Fibroblast of lung (primary cell): ENCODE results near the gene FAM25A. TPM values are rescaled to one million over a fixed set of nuclear protein-coding genes. Genes with fewer than 3 reads are reported as not detected.
"Not testable (repeated sequence)": the region's sequence is repeated elsewhere in the genome, so short reads cannot be mapped to it uniquely, and the experiment has no call there.

Source experiments
- DNase-seq, 2 donors: peaks; one replicate each; pipeline versions ENCODE4 v3.0.0 to v3.0.0-alpha.2; 2010; ENCODE audit warnings: low read depth in 2 of 2
- H2AFZ ChIP-seq: 2 replicates; pipeline ENCODE4 v1.5.1; 2012; ENCODE audit warnings: low read length, control low read depth, inconsistent platforms
- H3K27ac ChIP-seq: 2 replicates; pipeline ENCODE4 v1.5.1; 2011; ENCODE audit warnings: low read length, control low read depth; ENCODE audit not compliant: insufficient read depth
- H3K27me3 ChIP-seq: 2 replicates; pipeline ENCODE4 v1.5.1; 2011; ENCODE audit warnings: mild to moderate bottlenecking, low read length; ENCODE audit not compliant: control insufficient read depth, insufficient read depth
- H3K36me3 ChIP-seq: 2 replicates; pipeline ENCODE4 v1.5.1; 2011; ENCODE audit warnings: low read length; ENCODE audit not compliant: control insufficient read depth, insufficient read depth
- H3K4me1 ChIP-seq: 2 replicates; pipeline ENCODE4 v1.5.1; 2011; ENCODE audit warnings: low read length; ENCODE audit not compliant: control insufficient read depth, insufficient read depth; ENCODE audit errors: extremely low read depth
- H3K4me2 ChIP-seq: 2 replicates; pipeline ENCODE4 v1.5.1; 2011; ENCODE audit warnings: low read length, control low read depth; ENCODE audit not compliant: insufficient read depth; ENCODE audit errors: extremely low read depth
- H3K4me3 ChIP-seq, 4 experiments: fragments of 200-600 bp in 1 of 4; sonication (generic) in 1 of 4; replicated peaks in 1 of 4; 2 replicates each; pipeline ENCODE4 v1.5.1; 2011 to 2016; ENCODE audit warnings: low read length in 4 of 4, low read depth in 3 of 4, mild to moderate bottlenecking in 3 of 4, control low read depth in 2 of 4, inconsistent platforms in 1 of 4, mixed read lengths in 1 of 4; ENCODE audit not compliant: insufficient read depth in 1 of 4; ENCODE audit errors: control extremely low read depth in 1 of 4
- H3K79me2 ChIP-seq: 2 replicates; pipeline ENCODE4 v1.5.1; 2012; ENCODE audit warnings: mild to moderate bottlenecking, low read length, inconsistent platforms; ENCODE audit not compliant: control insufficient read depth, insufficient read depth
- H3K9ac ChIP-seq: 2 replicates; pipeline ENCODE4 v1.5.1; 2011; ENCODE audit warnings: mild to moderate bottlenecking, low read length, control low read depth; ENCODE audit not compliant: insufficient read depth
- H3K9me3 ChIP-seq: 2 replicates; pipeline ENCODE4 v1.5.1; 2012; ENCODE audit warnings: low read depth, low read length; ENCODE audit not compliant: control insufficient read depth, insufficient read depth
- H4K20me1 ChIP-seq: 2 replicates; pipeline ENCODE4 v1.5.1; 2011; ENCODE audit warnings: low read length; ENCODE audit not compliant: control insufficient read depth, insufficient read depth; ENCODE audit errors: extremely low read depth
- EZH2 ChIP-seq: IDR thresholded peaks from 2 replicates; pipeline ENCODE4 v1.5.1; 2012; ENCODE audit warnings: low read length, control low read depth, mild to moderate bottlenecking; ENCODE audit errors: missing control alignments
- polyA plus RNA-seq, 2 donors: library from polyadenylated mRNA; depleted of rRNA in 1 of 2; stranded (reverse) in 1 of 2; unstranded in 1 of 2; fragments of >200 nt; gene quantifications; 2 replicates each; pipeline ENCODE4 v1.2.1, GENCODE V29; 2011 to 2012; ENCODE audit warnings: missing spikeins in 1 of 2
- total RNA-seq: library from RNA; depleted of rRNA; stranded (reverse); fragments of >200 nt; gene quantifications from 2 replicates; pipeline ENCODE4 v1.2.1, GENCODE V29; 2014
- TF ChIP-seq, protein P1 (sequence below), 2 donors: IDR thresholded peaks in 1 of 2; conservative IDR thresholded peaks in 1 of 2; 1 replicate in 1 of 2; 2 replicates in 1 of 2; pipeline ENCODE4 v1.5.1; 2011 to 2012; ENCODE audit warnings: low read length in 2 of 2, control low read depth in 1 of 2, inconsistent platforms in 1 of 2, low read depth in 1 of 2, mild to moderate bottlenecking in 1 of 2

Gene FAM25A
- total and polyA plus RNA-seq, 2 donors (not counting 1 experiment from before 2014, with no cell fraction given) = not detected

- H3K4me2 ChIP-seq = no peak overlapping the region
- no peak for TF ChIP-seq EZH2
- TF ChIP-seq, protein P1, sequence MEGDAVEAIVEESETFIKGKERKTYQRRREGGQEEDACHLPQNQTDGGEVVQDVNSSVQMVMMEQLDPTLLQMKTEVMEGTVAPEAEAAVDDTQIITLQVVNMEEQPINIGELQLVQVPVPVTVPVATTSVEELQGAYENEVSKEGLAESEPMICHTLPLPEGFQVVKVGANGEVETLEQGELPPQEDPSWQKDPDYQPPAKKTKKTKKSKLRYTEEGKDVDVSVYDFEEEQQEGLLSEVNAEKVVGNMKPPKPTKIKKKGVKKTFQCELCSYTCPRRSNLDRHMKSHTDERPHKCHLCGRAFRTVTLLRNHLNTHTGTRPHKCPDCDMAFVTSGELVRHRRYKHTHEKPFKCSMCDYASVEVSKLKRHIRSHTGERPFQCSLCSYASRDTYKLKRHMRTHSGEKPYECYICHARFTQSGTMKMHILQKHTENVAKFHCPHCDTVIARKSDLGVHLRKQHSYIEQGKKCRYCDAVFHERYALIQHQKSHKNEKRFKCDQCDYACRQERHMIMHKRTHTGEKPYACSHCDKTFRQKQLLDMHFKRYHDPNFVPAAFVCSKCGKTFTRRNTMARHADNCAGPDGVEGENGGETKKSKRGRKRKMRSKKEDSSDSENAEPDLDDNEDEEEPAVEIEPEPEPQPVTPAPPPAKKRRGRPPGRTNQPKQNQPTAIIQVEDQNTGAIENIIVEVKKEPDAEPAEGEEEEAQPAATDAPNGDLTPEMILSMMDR (conservative IDR thresholded peaks at IDR 0.05 in 1 of 2, IDR thresholded peaks at IDR 0.05 in 1 of 2; ENCODE audit: low read depth in 1 of 2, low read length in 2 of 2) = no peak
- no peaks in the 10 kb centered on the region for H3K9me3 ChIP-seq
- H3K9ac ChIP-seq = no peak overlapping the region
- no peaks in the 10 kb centered on the region for H4K20me1 ChIP-seq
- no peak overlapping the region for H3K4me3 ChIP-seq
- no peaks in the 10 kb centered on the region for H3K27me3 ChIP-seq
- H3K4me1 ChIP-seq = no peaks in the 10 kb centered on the region
- H2AFZ ChIP-seq = no peak overlapping the region
- no peaks in the 10 kb centered on the region for H3K36me3 ChIP-seq
- H3K27ac ChIP-seq = no peak overlapping the region
- peak; percentile 9 to 63 for DNase-seq
- H3K79me2 ChIP-seq = no peaks in the 10 kb centered on the region
Measured at GRCh38 chr10:87000491-87000890, 19.6 kb upstream of the FAM25A start.

DNA sequence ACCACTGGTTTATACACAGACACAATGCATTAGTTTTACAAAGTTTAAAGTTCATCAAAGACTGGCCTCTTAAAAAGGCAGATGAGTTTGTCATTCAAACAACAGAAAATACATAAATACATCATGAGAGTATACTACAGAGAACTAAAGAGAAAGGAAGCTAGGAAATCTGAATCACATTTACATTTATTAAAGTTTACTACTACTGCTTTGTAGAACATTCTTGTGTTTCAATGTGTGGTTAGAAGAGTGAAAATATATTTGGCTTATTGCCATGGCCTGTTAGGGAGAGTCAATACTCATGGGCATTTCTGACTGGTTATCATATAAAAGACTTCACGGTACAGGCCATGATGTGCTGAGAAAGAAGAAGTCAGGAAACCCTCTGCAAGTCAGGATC lies 13.0 kb upstream of the FAM25A start:
- not testable (repeated sequence) for H3K36me3 ChIP-seq, H4K20me1 ChIP-seq, H3K27me3 ChIP-seq, H3K9ac ChIP-seq, H2AFZ ChIP-seq, H3K4me2 ChIP-seq, H3K27ac ChIP-seq, H3K79me2 ChIP-seq, H3K4me1 ChIP-seq, H3K9me3 ChIP-seq, H3K4me3 ChIP-seq
- peak; percentile 28 to 31 for DNase-seq

DNA sequence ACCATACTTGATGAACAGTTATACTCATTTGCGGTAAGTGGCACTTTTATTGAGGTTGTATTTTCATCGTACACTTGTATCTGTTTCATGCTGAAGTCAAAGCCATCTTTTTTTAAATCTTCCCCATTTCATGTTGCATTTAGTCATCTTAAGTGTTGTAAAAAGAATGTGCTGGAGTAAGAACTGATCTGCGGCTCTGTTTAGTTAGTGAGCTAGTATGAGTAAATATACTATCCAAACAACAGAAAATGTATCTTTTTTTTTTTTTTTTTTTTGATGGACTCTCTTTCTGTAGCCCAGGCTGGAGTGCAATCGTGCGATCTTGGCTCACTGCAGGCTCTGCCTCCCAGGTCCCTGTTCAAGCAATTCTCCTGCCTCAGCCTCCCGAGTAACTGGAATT lies 12.4 kb upstream of the FAM25A start:
- not testable (repeated sequence) for H3K27ac ChIP-seq, H3K9me3 ChIP-seq, DNase-seq, H3K4me1 ChIP-seq, H3K4me2 ChIP-seq, H3K79me2 ChIP-seq, H3K27me3 ChIP-seq, H2AFZ ChIP-seq, H3K4me3 ChIP-seq, H3K9ac ChIP-seq, H3K36me3 ChIP-seq, H4K20me1 ChIP-seq

- H3K79me2 ChIP-seq = not testable (repeated sequence)
Measured at GRCh38 chr10:87008303-87008702, 11.8 kb upstream of the FAM25A start.

GRCh38 chr10:87009134-87009696 lies 10.9 kb upstream of the FAM25A start:
- not testable (repeated sequence) for H4K20me1 ChIP-seq, H3K4me3 ChIP-seq, H2AFZ ChIP-seq, H3K27me3 ChIP-seq, DNase-seq, H3K9ac ChIP-seq, H3K9me3 ChIP-seq, H3K79me2 ChIP-seq, H3K27ac ChIP-seq, H3K4me1 ChIP-seq, H3K4me2 ChIP-seq, H3K36me3 ChIP-seq

More at GRCh38 chr10:87008303-87008702, 11.8 kb upstream of the FAM25A start:
- H3K4me2 ChIP-seq, H3K9ac ChIP-seq, H3K36me3 ChIP-seq, H3K4me3 ChIP-seq, DNase-seq, H3K27ac ChIP-seq, H4K20me1 ChIP-seq, H2AFZ ChIP-seq, H3K9me3 ChIP-seq, H3K4me1 ChIP-seq, H3K27me3 ChIP-seq: not testable (repeated sequence)

DNA sequence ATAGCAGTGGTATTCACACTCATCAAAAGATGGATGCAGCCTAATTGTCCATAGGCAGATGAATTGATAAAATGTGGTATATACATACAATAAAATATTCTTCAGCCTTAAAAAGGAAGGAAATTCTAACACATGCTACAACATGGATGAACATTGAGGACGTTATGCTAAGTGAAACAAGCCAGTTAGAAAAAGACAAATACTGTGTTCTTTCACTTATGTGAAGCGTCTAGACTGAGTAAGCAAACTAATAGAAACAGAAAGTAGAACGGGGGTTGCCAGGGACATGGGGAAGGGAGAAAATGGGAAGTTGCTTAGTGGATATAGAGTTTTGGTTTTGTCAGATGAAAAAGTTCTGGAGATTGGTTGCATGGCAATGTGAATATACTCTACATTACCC lies 6.6 kb upstream of the FAM25A start:
- not testable (repeated sequence) for H3K4me1 ChIP-seq, H3K9me3 ChIP-seq, H3K79me2 ChIP-seq, H3K4me2 ChIP-seq, H3K27me3 ChIP-seq, H2AFZ ChIP-seq, DNase-seq, H3K27ac ChIP-seq, H3K4me3 ChIP-seq, H3K9ac ChIP-seq, H4K20me1 ChIP-seq, H3K36me3 ChIP-seq
